Measurements from ENCODE around the gene MBLAC1. TPM values are rescaled to one million over a fixed set of nuclear protein-coding genes. Genes with fewer than 3 reads are reported as not detected.

The MBLAC1 gene
- total and polyA plus RNA-seq, 11 donors, result 1.3 to 3.2 (median 2.0) TPM

DNA sequence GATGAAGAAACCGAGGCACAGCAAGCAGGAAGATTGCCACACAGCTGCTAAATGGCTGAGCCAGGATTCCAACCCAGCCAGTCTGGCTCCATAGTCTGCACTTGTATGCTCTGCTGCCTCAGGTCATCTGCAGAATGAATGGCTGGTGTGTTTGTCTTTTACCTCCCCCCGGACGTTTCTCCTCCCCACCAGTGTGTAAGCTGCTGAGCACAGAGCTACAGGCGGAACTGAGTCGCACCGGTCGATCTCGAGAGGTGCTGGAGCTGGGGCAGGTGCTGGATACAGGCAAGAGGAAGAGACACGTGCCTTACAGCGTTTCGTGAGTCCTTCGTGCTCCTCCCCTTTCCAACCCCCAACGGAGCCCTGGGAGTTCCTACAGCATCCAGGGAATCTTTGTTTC is 4.7 kb upstream of the MBLAC1 start:
- H3K4me1 ChIP-seq, result peaks cover 0 to 42% (median 26%) of the 10 kb centered on the region in 12 donors
- TF ChIP-seq, protein P1, sequence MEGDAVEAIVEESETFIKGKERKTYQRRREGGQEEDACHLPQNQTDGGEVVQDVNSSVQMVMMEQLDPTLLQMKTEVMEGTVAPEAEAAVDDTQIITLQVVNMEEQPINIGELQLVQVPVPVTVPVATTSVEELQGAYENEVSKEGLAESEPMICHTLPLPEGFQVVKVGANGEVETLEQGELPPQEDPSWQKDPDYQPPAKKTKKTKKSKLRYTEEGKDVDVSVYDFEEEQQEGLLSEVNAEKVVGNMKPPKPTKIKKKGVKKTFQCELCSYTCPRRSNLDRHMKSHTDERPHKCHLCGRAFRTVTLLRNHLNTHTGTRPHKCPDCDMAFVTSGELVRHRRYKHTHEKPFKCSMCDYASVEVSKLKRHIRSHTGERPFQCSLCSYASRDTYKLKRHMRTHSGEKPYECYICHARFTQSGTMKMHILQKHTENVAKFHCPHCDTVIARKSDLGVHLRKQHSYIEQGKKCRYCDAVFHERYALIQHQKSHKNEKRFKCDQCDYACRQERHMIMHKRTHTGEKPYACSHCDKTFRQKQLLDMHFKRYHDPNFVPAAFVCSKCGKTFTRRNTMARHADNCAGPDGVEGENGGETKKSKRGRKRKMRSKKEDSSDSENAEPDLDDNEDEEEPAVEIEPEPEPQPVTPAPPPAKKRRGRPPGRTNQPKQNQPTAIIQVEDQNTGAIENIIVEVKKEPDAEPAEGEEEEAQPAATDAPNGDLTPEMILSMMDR (IDR thresholded peaks at IDR 0.05), result no peak
- no peak for TF ChIP-seq POLR2A (IDR thresholded peaks at IDR 0.05)
- H3K27ac ChIP-seq, result no peak overlapping the region
- no peaks in the 10 kb centered on the region for H3K27me3 ChIP-seq
- 74 to 78% (median 75%) methylated on average over 13 of the region's 13 CpGs for WGBS, 4 donors
- DNase-seq (peak in 1 of 5 donors; percentile 13), ATAC-seq (no peak)
- no peak overlapping the region for H3K4me3 ChIP-seq
- H3K9me3 ChIP-seq, result no peaks in the 10 kb centered on the region
- peaks cover 0 to 4% (median 0%) of the 10 kb centered on the region in 9 donors for H3K36me3 ChIP-seq
- intact Hi-C loops (cut with DNase I), result no loop called here

DNA sequence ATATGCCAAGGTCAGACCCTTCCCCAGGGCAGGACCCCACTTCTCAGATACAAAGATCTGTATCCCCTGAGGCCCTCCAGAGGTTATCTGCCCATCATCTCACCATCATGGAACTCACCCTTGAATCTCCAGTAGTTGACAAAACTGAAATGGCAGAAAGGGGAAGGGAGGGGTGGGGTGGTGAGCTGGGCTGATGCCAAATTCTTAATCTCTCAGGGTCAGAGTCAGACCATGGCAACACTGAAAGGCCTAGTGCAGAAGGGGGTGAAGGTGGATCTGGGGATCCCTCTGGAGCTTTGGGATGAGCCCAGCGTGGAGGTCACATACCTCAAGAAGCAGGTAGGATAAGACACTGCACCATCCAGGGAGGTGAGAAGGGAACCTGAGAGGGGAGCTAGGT is 4.2 kb upstream of the MBLAC1 start:
- Histone ChIP-seq H3K9me3 (no peaks in the 10 kb centered on the region), H3K36me3 (peaks cover 0 to 4% (median 0%) of the 10 kb centered on the region in 9 donors), H3K4me3 (no peak overlapping the region), H3K27me3 (no peaks in the 10 kb centered on the region), H3K27ac (no peak overlapping the region), H3K4me1 (peaks cover 0 to 42% (median 27%) of the 10 kb centered on the region in 12 donors)
- TF ChIP-seq, protein P1 (IDR thresholded peaks at IDR 0.05), result no peak
- no peak for TF ChIP-seq POLR2A (IDR thresholded peaks at IDR 0.05)
- no peak for ATAC-seq
- peak in 1 of 5 donors; percentile 16 for DNase-seq
- 88 to 100% (median 93%) methylated on average over 1 of the region's 1 CpG for WGBS, 4 donors
- intact Hi-C loops (cut with DNase I), result no loop called here

GRCh38 chr7:100124301-100125230 is 2.2 kb upstream of the MBLAC1 start:
- peaks cover 0 to 4% (median 0%) of the 10 kb centered on the region in 9 donors for H3K36me3 ChIP-seq
- H3K4me1 ChIP-seq, result peaks cover 0 to 45% (median 27%) of the 10 kb centered on the region in 12 donors
- intact Hi-C loops (cut with DNase I), result loop anchor here in 8 of 10 donors (5.0 kb wide), 5 partner anchors 32 to 212 kb away; partner anchors contain the start of genes AZGP1 (in 1 of the 8) and COPS6 (in 1 of the 8)
- no peak for ATAC-seq
- no peaks in the 10 kb centered on the region for H3K27me3 ChIP-seq
- no peak for TF ChIP-seq POLR2A (IDR thresholded peaks at IDR 0.05)
- TF ChIP-seq, protein P1 (IDR thresholded peaks at IDR 0.05), result no peak
- peak overlapping the region in 1 of 12 donors; percentile 27 for H3K27ac ChIP-seq
- DNase-seq, result peak in 2 of 5 donors; percentile 5 to 12
- no peak overlapping the region for H3K4me3 ChIP-seq
- WGBS, 4 donors, result 66 to 75% (median 72%) methylated on average over 4 of the region's 4 CpGs
- H3K9me3 ChIP-seq, result no peaks in the 10 kb centered on the region
